GM19468 (cell line): ENCODE measurements around the gene TCP11.

Experiments
- ATAC-seq: cut with Tn5 transposase; IDR thresholded peaks from one replicate; pipeline ENCODE4 v1.9.1; 2021; ENCODE audit warnings: mild to moderate bottlenecking, moderate library complexity, moderate number of reproducible peaks; ENCODE audit not compliant: unreplicated experiment; ENCODE audit errors: extremely low read depth

Gene TCP11

DNA sequence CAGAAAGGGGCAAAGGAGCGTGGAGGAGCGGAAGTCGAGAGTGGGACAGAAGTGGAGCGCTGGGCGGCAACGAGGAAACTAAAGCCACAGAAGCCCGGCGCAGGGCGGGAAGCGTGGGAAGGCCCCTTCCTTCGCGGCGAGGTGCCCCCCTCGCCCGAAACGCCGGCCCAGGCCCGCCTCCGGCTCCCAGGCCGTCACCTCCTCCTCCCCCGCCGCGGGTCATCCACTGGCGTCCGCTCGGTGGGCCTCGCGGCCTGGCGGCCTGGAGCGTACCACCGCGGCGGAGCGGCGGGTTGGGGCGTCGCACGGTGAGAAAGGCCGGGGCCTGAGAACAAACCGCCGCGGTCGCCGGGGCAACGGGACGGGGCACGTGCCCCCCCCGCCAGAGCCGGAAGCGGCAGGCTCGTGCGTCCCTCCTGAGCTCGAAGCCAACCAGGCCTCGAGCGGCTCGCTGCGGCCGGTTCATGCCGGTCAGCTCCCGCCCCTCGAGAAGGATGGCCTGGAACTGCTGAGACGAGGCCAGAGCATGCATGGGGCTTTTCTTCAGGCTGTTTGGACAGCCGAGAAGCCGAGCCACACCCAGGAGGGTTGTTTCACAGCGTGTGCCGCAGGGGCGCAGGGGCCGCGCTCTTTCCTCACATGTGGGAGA is at the start of gene TCP11:
Gene TCP11, minus strand, starts transcription at position 333 of the 649 bp plus-strand sequence. CDS start 469 bp downstream, outside the sequence.
- ATAC-seq = no peak

DNA sequence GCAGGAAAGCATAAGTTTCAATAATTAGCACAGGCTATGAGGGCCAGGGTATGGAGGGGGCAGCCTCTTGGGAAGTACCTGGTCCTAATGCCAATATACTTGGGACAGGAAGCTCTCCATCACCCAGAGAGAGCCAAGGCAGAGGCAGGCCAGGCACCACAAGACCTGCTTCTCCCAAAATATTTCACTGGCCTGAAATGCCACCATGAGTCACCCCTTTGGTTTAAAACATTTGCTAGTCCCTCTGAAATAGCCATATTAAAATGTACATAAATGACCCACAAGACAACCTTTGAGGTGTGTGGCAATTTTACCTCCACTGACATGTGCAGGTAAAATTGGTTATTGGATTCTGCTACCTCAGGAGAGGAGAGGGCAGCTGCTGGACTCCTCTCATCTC is 49.2 kb upstream of the TCP11 start:
- ATAC-seq = no peak

- no peak for ATAC-seq
Observed at GRCh38 chr6:35188886-35189285, 47.7 kb upstream of the TCP11 start.

DNA sequence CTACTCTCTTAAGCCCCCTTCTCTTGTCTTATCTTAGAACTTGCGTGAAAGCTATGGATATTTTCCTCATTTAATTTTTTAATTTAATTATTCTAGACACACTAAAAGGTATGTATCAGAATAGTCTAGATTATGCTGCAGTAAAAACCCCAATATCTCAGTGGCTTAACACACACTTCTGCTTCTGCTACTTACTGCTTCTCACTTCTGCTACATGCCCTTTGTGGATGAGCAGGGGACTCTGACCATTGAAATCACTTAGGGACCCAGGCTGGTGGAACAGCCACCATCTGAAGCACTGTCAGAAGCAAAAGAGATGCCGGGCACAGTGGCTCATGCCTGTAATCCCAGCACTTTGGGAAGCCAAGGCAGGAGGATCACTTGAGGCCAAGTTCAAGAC is 45.4 kb upstream of the TCP11 start:
- no peak for ATAC-seq

GRCh38 chr6:35185971-35186370 is 44.8 kb upstream of the TCP11 start:
- no peak for ATAC-seq

GRCh38 chr6:35185302-35185681 is 44.2 kb upstream of the TCP11 start:
- no peak for ATAC-seq

GRCh38 chr6:35184580-35185301 is 43.6 kb upstream of the TCP11 start:
- ATAC-seq = no peak

- ATAC-seq = no peak
Observed at GRCh38 chr6:35183935-35184334, 42.8 kb upstream of the TCP11 start.

DNA sequence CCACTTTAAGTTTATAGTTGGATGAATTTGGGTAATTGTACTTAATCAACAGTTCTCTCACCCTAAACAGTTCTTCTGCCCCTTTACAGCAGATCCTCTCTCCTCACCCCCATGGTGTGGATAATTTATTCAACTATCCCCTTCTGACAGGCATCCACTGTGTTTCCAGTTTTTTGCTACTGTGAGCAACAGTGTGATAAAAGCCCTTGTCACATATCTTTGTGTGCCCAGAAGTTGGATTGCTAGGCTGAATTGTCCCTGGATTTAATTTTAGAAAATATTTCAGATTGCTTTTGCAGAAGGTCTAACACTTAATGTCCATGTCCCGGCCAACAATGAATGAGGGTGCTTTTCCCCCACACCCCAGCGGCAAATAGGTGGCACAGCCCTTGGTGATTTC is 42.1 kb upstream of the TCP11 start:
- no peak for ATAC-seq

GRCh38 chr6:35181933-35182612 is 40.9 kb upstream of the TCP11 start:
- ATAC-seq = no peak

DNA sequence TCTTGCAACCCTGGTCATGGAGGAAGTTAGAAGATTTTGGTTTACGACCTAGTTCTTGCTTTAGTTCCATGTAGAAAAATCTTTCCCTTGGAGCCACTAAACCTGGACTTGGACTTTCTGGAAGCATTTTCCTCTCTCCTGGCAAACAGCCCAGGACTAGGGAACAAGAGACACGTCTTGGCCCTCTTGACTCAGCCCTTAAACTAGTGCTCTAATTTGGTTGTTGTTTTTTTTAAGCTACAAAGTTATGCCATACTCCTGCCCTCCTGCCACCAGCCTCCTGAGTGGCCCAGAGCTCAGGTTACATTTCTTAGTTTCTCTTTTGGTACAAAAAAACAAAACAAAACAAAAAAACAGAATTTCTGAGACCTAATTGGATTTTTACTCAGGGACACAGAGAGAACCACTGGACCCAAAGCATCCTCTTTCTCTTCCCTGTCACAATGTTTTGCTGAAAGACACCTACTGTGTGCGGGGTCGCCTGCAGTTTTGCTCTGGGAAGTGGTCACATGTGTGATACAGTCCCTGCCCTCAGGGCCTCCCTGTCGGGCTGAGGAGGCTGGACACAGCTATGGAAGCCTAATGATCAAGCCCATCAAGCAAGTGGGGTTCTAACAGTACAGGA is 40.3 kb upstream of the TCP11 start:
- no peak for ATAC-seq

- ATAC-seq = no peak
Observed at GRCh38 chr6:35179901-35180535, 38.9 kb upstream of the TCP11 start.

DNA sequence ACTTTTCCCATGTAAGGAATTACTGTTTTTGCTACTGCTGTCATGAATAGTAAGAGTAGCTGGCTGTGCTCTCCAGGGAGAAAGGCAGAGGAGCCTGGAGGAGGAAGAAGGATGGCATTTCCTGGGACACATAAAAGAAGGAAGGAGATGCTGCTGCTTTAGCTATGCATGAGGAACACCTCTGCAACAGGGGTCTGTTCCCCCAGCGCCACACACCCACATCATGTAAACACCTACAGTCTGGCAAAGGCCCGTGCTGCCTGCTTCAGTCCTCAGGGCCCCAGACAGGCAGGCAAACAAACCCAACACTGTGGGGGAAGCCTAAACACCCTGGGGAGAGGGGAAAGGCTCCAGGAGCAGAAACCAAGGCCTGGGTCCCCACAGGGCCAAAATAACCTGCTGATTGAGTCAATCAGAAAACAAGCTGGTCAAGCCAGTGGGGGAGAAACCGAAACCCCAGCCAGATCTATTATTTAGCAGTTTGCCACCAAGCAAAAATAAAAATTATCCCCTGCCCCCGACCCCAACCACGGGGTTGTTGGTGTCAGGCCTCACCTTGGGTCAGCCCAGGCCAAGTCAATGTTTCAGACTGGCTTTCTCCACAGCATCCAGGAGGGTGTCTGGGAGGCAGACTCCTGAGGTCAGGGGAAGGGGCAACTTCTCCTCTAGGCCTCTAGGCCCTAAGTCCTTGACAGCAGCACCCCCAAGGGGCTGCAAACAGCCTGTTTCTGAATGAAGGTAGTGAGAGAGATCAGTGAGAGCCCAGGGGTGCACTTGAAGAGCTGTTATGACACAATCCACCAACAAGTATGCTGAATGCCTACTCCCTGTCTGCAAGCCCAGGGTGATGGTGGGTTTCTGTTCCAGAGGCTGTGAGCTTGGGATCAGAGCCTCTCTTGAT is 38.0 kb upstream of the TCP11 start:
- ATAC-seq = no peak

DNA sequence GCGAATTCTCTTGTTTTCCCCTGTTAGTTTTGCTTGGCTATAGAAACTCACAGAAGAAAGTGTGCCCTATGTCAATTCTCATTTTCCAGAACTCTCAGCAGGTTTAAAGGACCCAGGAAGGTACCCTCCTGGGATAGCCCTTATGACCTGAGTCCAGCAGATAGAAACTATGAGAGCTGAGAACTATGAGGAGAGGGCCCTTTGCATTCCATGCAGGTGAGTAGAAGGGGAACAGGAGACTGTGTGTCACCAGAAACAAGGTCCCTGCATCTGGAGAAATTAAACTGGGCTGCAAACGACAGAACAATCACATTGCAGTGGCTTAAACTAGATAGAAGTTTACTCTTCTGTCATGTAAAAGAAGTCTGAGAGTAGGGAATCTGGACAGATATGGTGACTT is 36.9 kb upstream of the TCP11 start:
- ATAC-seq = no peak

DNA sequence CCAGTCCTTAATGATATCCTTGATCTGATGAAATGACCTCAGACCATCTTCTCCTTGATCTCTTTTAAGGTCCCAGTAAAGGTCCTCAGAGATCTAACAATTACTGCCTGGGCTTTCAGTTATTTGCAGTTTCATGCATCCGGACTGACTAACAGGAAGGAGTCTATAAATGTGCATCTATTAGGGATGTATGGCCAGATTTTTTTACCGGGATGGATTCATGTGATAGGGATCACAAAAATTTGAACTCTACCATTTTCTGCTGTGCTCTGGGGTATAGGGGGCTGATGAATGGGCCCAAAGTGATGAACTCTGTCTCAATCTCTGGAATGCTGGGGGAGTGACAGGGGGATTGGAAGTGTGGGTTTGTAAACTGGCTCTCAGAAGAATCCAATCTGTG is 36.5 kb upstream of the TCP11 start:
- no peak for ATAC-seq

DNA sequence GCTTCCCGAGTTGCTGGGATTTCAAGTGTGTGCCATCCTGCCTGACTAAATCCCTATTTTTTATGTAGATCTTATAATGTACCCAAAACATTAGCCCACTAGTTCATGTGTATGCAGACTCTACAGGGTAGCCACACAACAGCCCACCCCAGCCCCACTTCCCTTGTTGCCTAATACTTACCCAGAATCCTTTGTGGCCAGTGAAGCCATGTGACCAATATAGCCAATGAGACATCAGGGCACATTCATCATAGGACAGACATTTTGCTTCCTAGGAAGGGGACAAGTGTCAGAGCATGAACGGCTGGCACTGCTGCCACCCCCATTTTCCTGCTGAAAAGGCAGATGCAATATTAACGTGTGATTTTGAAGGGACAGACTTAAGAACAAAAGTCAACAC is 36.0 kb upstream of the TCP11 start:
- no peak for ATAC-seq

- no peak for ATAC-seq
Observed at GRCh38 chr6:35176301-35177024, 35.3 kb upstream of the TCP11 start.

- ATAC-seq = no peak
Observed at GRCh38 chr6:35174501-35174900, 33.4 kb upstream of the TCP11 start.

- no peak for ATAC-seq
Observed at GRCh38 chr6:35174088-35174434, 32.9 kb upstream of the TCP11 start.
